CD4-positive, CD25-positive, alpha-beta regulatory T cell (primary cell): ENCODE data around the gene KIF26A. TPM values are rescaled to one million over a fixed set of nuclear protein-coding genes. Genes with fewer than 3 reads are reported as not detected.

Source experiments
- ATAC-seq, 2 donors: fragments of 150-1000 bp; cut with Tn5 transposase; one replicate each; pipeline ENCODE4 v1.10.0; 2021; ENCODE audit warnings: low read depth in 2 of 2, moderate number of reproducible peaks in 2 of 2, moderate library complexity in 1 of 2
- DNase-seq, 3 donors: peaks; one replicate each; pipeline versions ENCODE4 v3.0.0 to v3.0.0-alpha.2; 2012 to 2022; ENCODE audit warnings: mixed read lengths in 1 of 3
- H3K27ac ChIP-seq: one replicate; pipeline ENCODE4 v1.7.0; 2013; ENCODE audit warnings: mild to moderate bottlenecking, low read length; ENCODE audit not compliant: insufficient read depth, poor library complexity, severe bottlenecking
- H3K27me3 ChIP-seq: one replicate; pipeline ENCODE4 v1.7.0; 2013; ENCODE audit warnings: low read length; ENCODE audit not compliant: control insufficient read depth, insufficient read depth
- H3K36me3 ChIP-seq: one replicate; pipeline ENCODE4 v1.7.0; 2013; ENCODE audit warnings: mild to moderate bottlenecking, low read length, moderate library complexity; ENCODE audit not compliant: control insufficient read depth, insufficient read depth
- H3K4me1 ChIP-seq: 2 replicates; pipeline ENCODE4 v1.7.0; 2013; ENCODE audit warnings: mild to moderate bottlenecking, low read length; ENCODE audit not compliant: insufficient read depth, control insufficient read depth, poor library complexity, severe bottlenecking
- H3K4me3 ChIP-seq: one replicate; pipeline ENCODE4 v1.7.0; 2013; ENCODE audit warnings: low read depth, mild to moderate bottlenecking, low read length, moderate library complexity
- H3K9me3 ChIP-seq, 2 experiments: 1 replicate in 1 of 2; 2 replicates in 1 of 2; pipeline ENCODE4 v1.7.0; 2013; ENCODE audit warnings: low read length in 2 of 2, mild to moderate bottlenecking in 1 of 2, moderate library complexity in 1 of 2; ENCODE audit not compliant: control insufficient read depth in 2 of 2
- H3K27ac Mint-ChIP-seq, 3 donors: one replicate each; pipeline ENCODE4 v1.8.0; 2020 to 2022; ENCODE audit warnings: mild to moderate bottlenecking in 3 of 3, mixed read lengths in 3 of 3, moderate library complexity in 2 of 3
- H3K27me3 Mint-ChIP-seq: one replicate; pipeline ENCODE4 v1.8.0; 2022; ENCODE audit warnings: mild to moderate bottlenecking, mixed read lengths
- H3K36me3 Mint-ChIP-seq: one replicate; pipeline ENCODE4 v1.8.0; 2020; ENCODE audit warnings: mixed read lengths
- H3K4me1 Mint-ChIP-seq, 4 donors: one replicate each; pipeline ENCODE4 v1.8.0; 2020 to 2022; ENCODE audit warnings: mixed read lengths in 4 of 4, mild to moderate bottlenecking in 1 of 4
- H3K4me3 Mint-ChIP-seq, 4 donors: one replicate each; pipeline ENCODE4 v1.8.0; 2020 to 2022; ENCODE audit warnings: mild to moderate bottlenecking in 4 of 4, mixed read lengths in 4 of 4, moderate library complexity in 3 of 4
- H3K9me3 Mint-ChIP-seq, 7 donors: one replicate each; pipeline ENCODE4 v1.8.0; 2020 to 2022; ENCODE audit warnings: mixed read lengths in 7 of 7, mild to moderate bottlenecking in 3 of 7, moderate library complexity in 2 of 7
- polyA plus RNA-seq, 4 donors: library from polyadenylated mRNA; unstranded; fragments of 300-500 nt; fragmentation: Illumina TruSeq; gene quantifications; one replicate each; pipeline ENCODE4 v1.2.3, GENCODE V29; 2021
- total RNA-seq: library from RNA; stranded (reverse); gene quantifications from one replicate; pipeline ENCODE4 v1.2.3, GENCODE V29; 2022

KIF26A gene
- total and polyA plus RNA-seq, 5 donors from 2014 or later, result 0.07 TPM; not detected in 4

DNA sequence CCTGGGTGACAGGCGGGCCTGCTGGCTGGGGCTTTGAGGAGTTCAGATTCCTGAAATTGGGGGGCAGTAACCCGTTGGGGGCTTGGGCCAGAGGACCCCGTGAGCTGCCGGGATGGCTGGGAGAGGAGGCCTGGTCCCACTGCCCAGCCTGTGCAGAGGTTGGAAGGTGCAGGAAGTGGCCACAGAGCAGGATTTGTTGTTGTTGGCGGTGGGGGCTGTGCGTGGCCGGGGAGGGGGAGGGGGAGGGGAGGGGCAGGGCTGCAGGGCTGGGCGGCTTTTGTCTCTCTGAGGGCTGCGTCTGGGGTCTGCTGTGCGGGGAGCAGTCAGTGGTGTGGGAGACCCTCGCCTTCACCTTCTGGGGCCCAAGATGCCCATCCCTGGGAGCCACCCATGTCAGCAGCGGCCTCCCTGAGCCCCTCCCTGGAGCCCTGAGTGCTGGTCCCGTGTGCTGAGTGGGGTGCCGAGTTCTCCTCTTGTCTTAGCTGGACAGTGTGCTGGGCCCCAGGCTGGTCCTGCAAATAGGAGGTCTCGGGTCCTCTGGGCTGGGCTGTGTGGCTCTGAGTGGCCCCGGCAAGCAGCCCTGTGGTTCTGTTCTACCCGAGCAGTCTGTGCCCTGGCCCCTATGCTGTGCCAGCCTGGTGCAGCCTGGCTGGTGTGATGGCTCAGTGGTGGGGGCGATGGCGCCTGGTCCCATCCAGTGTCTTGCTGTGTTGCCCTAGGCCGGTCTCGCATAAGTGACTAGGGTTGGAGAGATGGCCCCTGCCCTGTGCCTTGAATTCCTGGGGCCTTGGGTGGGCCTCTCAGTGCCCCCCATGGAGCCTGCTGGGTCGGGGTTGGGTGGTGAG lies 10.3 kb downstream of the KIF26A start:
- H3K9me3 ChIP-seq, result no peaks in the 10 kb centered on the region

DNA sequence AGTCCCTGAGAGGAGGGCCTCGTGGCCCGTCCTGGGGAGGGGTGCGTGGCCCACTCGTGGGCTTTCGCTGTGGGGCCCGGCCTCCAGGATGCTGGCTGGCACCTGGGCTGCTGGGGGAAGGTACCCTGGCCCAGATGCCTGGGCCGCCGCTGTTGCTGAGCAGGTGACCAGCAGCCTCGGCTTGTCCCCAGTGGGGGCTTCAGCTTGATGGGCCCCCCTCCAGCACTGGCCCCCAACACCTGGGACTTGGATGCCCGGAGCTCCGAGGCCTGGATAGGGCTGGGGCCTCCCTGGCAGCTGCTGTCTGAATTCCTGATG lies 10.8 kb downstream of the KIF26A start:
- no peak for DNase-seq
- Mint-ChIP-seq H3K36me3 (no peaks in the 10 kb centered on the region), H3K4me3 (no peak overlapping the region)

More for the DNA sequence above, 10.3 kb downstream of the KIF26A start:
- Mint-ChIP-seq H3K9me3 (no peaks in the 10 kb centered on the region), H3K4me3 (peak overlapping the region in 1 of 4 donors; percentile 1), H3K4me1 (no peaks in the 10 kb centered on the region), H3K36me3 (no peaks in the 10 kb centered on the region), H3K27ac (no peak overlapping the region), H3K27me3 (peaks cover under 1% of the 10 kb centered on the region)
- no peak overlapping the region for H3K27ac ChIP-seq
- H3K36me3 ChIP-seq, result no peaks in the 10 kb centered on the region
- ATAC-seq (no peak), DNase-seq (no peak)
- no peaks in the 10 kb centered on the region for H3K27me3 ChIP-seq
- no peaks in the 10 kb centered on the region for H3K4me1 ChIP-seq
- no peak overlapping the region for H3K4me3 ChIP-seq

DNA sequence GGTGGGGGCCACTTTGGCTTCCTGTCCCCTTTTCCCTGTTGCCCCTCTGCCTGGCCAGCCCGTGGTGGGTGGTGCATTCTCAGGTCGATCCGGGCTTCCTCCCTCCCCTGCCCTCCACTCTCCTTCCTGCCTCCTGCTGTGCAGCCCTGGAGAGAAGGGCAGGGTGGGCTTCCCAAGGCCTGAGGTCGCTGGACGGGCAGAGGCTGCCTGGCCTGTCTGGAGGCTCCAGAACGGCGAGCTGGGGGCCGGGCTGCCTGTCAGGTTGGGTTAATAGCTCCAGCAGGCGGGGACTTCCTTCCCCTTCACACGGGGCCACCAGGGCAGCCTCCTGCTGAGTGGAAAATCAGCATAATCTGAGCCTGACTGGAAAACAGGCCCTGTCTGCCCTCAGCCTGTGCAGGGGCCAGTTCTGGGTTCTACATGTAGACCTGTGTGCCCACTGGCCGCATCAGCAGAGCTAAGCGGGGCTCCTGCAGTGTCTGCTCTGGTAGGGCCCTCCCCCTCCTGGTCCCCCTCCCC lies 11.3 kb downstream of the KIF26A start:
- Mint-ChIP-seq H3K9me3 (no peaks in the 10 kb centered on the region), H3K4me3 (no peak overlapping the region), H3K36me3 (no peaks in the 10 kb centered on the region), H3K27ac (no peak overlapping the region), H3K27me3 (peaks cover 5% of the 10 kb centered on the region), H3K4me1 (no peaks in the 10 kb centered on the region)
- DNase-seq (no peak), ATAC-seq (no peak)
- Histone ChIP-seq H3K27me3 (no peaks in the 10 kb centered on the region), H3K36me3 (no peaks in the 10 kb centered on the region), H3K4me3 (no peak overlapping the region), H3K27ac (no peak overlapping the region), H3K4me1 (no peaks in the 10 kb centered on the region), H3K9me3 (no peaks in the 10 kb centered on the region)

More for the DNA sequence above, 10.8 kb downstream of the KIF26A start:
- no peak overlapping the region for H3K27ac Mint-ChIP-seq
- H3K27me3 ChIP-seq, result no peaks in the 10 kb centered on the region
- ATAC-seq, result no peak
- no peak overlapping the region for H3K4me3 ChIP-seq
- H3K27me3 Mint-ChIP-seq, result peaks cover 5% of the 10 kb centered on the region
- H3K4me1 ChIP-seq, result no peaks in the 10 kb centered on the region
- no peaks in the 10 kb centered on the region for H3K9me3 Mint-ChIP-seq
- H3K4me1 Mint-ChIP-seq, result no peaks in the 10 kb centered on the region
- H3K9me3 ChIP-seq, result no peaks in the 10 kb centered on the region
- H3K27ac ChIP-seq, result no peak overlapping the region
- H3K36me3 ChIP-seq, result no peaks in the 10 kb centered on the region

DNA sequence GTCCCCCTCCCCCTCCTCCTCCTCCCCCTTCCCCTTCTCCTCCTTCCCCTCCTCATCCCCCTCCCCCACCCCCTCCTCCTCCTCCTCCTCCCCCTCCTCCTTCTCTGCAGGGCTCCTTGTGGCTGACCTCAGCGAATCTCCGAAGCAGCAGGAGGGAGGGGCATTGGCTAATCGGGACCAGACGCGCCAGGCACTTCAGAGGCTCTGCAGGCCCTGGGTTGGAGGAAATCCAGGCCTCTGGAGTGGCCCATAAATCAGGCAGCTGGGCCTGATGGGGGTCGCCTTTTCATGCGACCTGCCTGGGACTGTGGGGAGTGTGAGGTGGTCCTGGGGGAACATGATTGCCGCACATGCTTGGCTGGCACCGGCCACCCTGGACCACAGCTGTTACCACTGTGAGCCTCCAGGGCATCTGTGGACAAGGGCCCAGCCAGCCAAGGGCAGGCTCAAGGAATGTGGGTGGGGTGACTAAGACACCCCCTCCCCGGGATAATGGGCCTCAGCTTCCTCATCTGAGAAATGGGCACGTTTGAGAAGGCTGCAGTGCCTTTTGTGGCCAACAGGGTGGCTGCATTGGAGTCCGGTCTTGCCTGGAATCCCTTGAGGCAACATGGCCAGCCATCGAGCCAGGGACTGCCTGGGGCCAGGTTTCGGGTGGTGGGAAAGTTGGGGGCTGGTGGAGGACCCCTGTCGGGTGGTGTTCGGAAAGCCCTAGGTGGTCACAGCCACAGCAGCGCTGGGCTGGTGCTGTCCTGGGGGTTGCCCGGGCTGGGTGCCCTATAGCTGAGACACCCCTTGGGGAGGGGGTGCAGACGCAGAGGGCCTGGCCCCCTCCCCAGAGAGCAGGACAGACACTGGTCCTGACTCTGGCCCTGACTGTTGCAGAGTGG lies 12.0 kb downstream of the KIF26A start:
- no peaks in the 10 kb centered on the region for H3K27me3 ChIP-seq
- no peak overlapping the region for H3K27ac ChIP-seq
- Mint-ChIP-seq H3K36me3 (no peaks in the 10 kb centered on the region), H3K9me3 (no peaks in the 10 kb centered on the region), H3K27ac (no peak overlapping the region), H3K4me3 (no peak overlapping the region), H3K27me3 (peaks cover 5% of the 10 kb centered on the region), H3K4me1 (no peaks in the 10 kb centered on the region)
- no peaks in the 10 kb centered on the region for H3K36me3 ChIP-seq
- no peak for DNase-seq
- no peaks in the 10 kb centered on the region for H3K9me3 ChIP-seq
- H3K4me3 ChIP-seq, result no peak overlapping the region
- H3K4me1 ChIP-seq, result no peaks in the 10 kb centered on the region
- ATAC-seq, result no peak

DNA sequence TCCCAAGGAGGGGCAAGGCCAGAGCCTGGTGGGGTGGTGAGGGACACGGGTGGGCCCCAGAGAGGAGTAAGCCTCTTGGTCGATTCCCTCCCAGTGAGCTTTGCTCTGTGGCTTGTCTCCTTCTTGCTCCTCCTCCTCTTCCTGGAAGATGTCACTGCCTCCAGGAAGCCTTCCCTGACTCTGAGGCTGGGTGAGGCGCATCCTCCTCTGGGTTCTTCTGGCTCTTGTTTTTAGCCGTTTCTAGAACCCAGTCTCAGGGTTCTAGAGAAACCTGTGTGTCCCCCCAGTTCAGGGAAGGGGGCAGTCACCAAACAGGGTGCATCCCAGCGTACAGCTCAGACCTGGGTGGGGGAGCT lies 12.6 kb downstream of the KIF26A start:
- ATAC-seq, result no peak
- no peak for DNase-seq
- Histone ChIP-seq H3K27ac (no peak overlapping the region), H3K36me3 (no peaks in the 10 kb centered on the region), H3K4me3 (no peak overlapping the region), H3K9me3 (no peaks in the 10 kb centered on the region), H3K4me1 (no peaks in the 10 kb centered on the region), H3K27me3 (no peaks in the 10 kb centered on the region)
- peaks cover 5% of the 10 kb centered on the region for H3K27me3 Mint-ChIP-seq
- peaks cover 0 to under 1% (median 0%) of the 10 kb centered on the region in 7 donors for H3K9me3 Mint-ChIP-seq
- no peaks in the 10 kb centered on the region for H3K36me3 Mint-ChIP-seq
- H3K4me3 Mint-ChIP-seq, result no peak overlapping the region
- no peaks in the 10 kb centered on the region for H3K4me1 Mint-ChIP-seq
- H3K27ac Mint-ChIP-seq, result no peak overlapping the region

DNA sequence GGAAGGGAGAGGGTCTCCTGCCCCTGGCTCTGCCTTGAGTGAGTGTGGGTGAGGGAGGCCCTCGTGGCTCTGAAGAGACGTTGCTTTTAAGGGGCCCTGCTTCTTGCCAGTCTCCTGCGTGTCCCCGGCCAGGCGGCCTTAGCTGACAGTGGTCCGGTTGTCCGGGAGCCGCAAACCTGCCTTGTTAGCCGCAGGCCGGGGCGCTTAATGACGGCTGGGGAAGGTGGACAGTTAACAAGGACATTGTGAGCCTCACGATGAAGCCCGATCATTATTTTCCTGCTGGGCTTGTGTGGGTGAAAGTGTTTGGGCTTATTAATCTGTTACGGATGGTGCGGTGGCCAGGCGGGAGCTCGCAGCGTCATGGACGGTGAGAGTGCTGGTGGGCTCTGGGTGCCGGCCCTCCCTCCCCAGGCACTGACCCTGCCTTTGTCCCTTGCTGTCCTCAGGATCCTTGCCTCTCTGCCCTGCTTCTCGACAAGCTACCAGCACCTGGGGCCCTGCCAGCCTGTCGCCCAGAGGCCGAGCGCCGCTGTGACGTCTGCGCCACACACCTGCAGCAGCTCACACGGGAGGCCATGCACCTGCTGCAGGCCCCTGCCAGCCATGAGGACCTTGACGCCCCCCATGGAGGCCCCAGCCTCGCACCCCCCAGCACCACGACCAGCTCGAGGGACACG lies 13.3 kb downstream of the KIF26A start:
- Mint-ChIP-seq H3K27me3 (peaks cover 5% of the 10 kb centered on the region), H3K4me1 (no peaks in the 10 kb centered on the region), H3K4me3 (no peak overlapping the region), H3K9me3 (peaks cover 0 to 1% (median 0%) of the 10 kb centered on the region in 7 donors), H3K27ac (no peak overlapping the region), H3K36me3 (no peaks in the 10 kb centered on the region)
- Histone ChIP-seq H3K4me1 (no peaks in the 10 kb centered on the region), H3K27me3 (no peaks in the 10 kb centered on the region), H3K4me3 (no peak overlapping the region), H3K36me3 (no peaks in the 10 kb centered on the region), H3K27ac (no peak overlapping the region), H3K9me3 (no peaks in the 10 kb centered on the region)
- DNase-seq, result no peak
- ATAC-seq, result no peak

DNA sequence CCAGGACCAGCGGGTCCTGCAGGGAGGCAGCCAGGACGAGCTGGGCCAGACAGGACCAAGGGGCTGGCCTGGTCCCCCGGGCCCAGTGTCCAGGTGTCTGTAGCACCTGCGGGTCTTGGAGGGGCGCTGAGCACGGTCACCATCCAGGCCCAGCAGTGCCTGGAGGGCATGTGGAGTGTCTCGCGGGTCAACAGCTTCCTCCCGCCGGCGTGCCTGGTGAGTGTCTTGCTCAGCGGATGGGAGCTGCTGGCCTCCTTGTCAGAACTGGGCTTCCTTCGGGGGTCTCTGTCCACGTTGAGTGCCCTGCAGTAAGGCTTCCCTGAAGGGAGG lies 13.8 kb downstream of the KIF26A start:
- no peaks in the 10 kb centered on the region for H3K9me3 ChIP-seq
- no peak overlapping the region for H3K4me3 Mint-ChIP-seq
- no peak overlapping the region for H3K4me3 ChIP-seq
- H3K4me1 ChIP-seq, result no peaks in the 10 kb centered on the region
- H3K27me3 ChIP-seq, result no peaks in the 10 kb centered on the region
- H3K4me1 Mint-ChIP-seq, result no peaks in the 10 kb centered on the region
- H3K36me3 Mint-ChIP-seq, result no peaks in the 10 kb centered on the region
- no peak overlapping the region for H3K27ac Mint-ChIP-seq
- ATAC-seq (no peak), DNase-seq (no peak)
- peaks cover 0 to 1% (median 0%) of the 10 kb centered on the region in 7 donors for H3K9me3 Mint-ChIP-seq
- no peaks in the 10 kb centered on the region for H3K36me3 ChIP-seq
- peaks cover 5% of the 10 kb centered on the region for H3K27me3 Mint-ChIP-seq
- no peak overlapping the region for H3K27ac ChIP-seq
